Endodermal cell (in vitro differentiated cells): Measurements from ENCODE around the gene CLSTN2. TPM values are rescaled to one million over a fixed set of nuclear protein-coding genes. Genes with fewer than 3 reads are reported as not detected.

Experiments
- DNase-seq: peaks from one replicate; pipeline ENCODE4 v3.0.0-alpha.2; 2017
- H3K27ac ChIP-seq: 2 replicates; pipeline ENCODE4 v1.5.1; 2013; ENCODE audit warnings: mild to moderate bottlenecking, low read depth, low read length, moderate library complexity
- H3K27me3 ChIP-seq: 2 replicates; pipeline ENCODE4 v1.6.1; 2013; ENCODE audit warnings: mild to moderate bottlenecking, low read length, moderate library complexity; ENCODE audit not compliant: insufficient read depth, control insufficient read depth, poor library complexity, severe bottlenecking
- H3K36me3 ChIP-seq: 2 replicates; pipeline ENCODE4 v1.7.0; 2013; ENCODE audit warnings: mild to moderate bottlenecking, low read length, moderate library complexity; ENCODE audit not compliant: control insufficient read depth, insufficient read depth
- H3K4me1 ChIP-seq: one replicate; pipeline ENCODE4 v1.7.0; 2013; ENCODE audit warnings: low read length; ENCODE audit not compliant: control insufficient read depth, insufficient read depth
- H3K4me3 ChIP-seq: 2 replicates; pipeline ENCODE4 v1.5.1; 2013; ENCODE audit warnings: mild to moderate bottlenecking, low read length, moderate library complexity
- H3K9ac ChIP-seq: 2 replicates; pipeline ENCODE4 v1.6.1; 2013; ENCODE audit warnings: mild to moderate bottlenecking, low read length, moderate library complexity; ENCODE audit not compliant: poor library complexity, severe bottlenecking; ENCODE audit errors: extremely low read depth
- H3K9me3 ChIP-seq: 2 replicates; pipeline ENCODE4 v1.6.1; 2013; ENCODE audit warnings: mild to moderate bottlenecking, low read length, moderate library complexity; ENCODE audit not compliant: control insufficient read depth
- H3K27ac Mint-ChIP-seq: 2 replicates; pipeline ENCODE4 v1.8.0; 2020; ENCODE audit warnings: mixed read lengths
- H3K27me3 Mint-ChIP-seq: 2 replicates; pipeline ENCODE4 v1.8.0; 2021; ENCODE audit warnings: mild to moderate bottlenecking, mixed read lengths; ENCODE audit not compliant: insufficient read depth
- H3K36me3 Mint-ChIP-seq: 2 replicates; pipeline ENCODE4 v1.8.0; 2020; ENCODE audit warnings: low read depth, mixed read lengths
- H3K4me1 Mint-ChIP-seq: 2 replicates; pipeline ENCODE4 v1.8.0; 2020; ENCODE audit warnings: mixed read lengths
- H3K4me3 Mint-ChIP-seq: 2 replicates; pipeline ENCODE4 v1.8.0; 2020; ENCODE audit warnings: mild to moderate bottlenecking, moderate library complexity, mixed read lengths
- H3K9me3 Mint-ChIP-seq: 2 replicates; pipeline ENCODE4 v1.8.0; 2020; ENCODE audit warnings: mild to moderate bottlenecking, mixed read lengths
- WGBS, 2 experiments: methylation state at CpG; one replicate each; pipeline versions ENCODE4 v1.1.5 to v1.1.7; 2013; ENCODE audit warnings: missing lambda C conversion rate in 2 of 2, mixed read lengths in 1 of 2; ENCODE audit not compliant: insufficient coverage in 1 of 2, insufficient read length in 1 of 2; 5-methylcytosine and 5-hydroxymethylcytosine counted together
- total RNA-seq, 2 donors: library from RNA; stranded (reverse); fragmentation: NEBNext Ultra II Directional in 1 of 2; extraction: Animal tissue kit (Norgen Biotek cat#: 25700) in 1 of 2; gene quantifications; 2 replicates in 1 of 2; 3 replicates in 1 of 2; pipeline ENCODE4 v1.2.1, GENCODE V29; 2021
- TF ChIP-seq, protein P1 (sequence below): fragments of 200-600 bp; sonication (generic); conservative IDR thresholded peaks from 2 replicates; pipeline ENCODE4 v1.5.0; 2021; ENCODE audit warnings: antibody characterized with exemption, mild to moderate bottlenecking

The CLSTN2 gene
- total RNA-seq, 2 donors from 2014 or later, result 0.13 to 0.42 TPM

- Histone ChIP-seq H3K27ac (no peak overlapping the region), H3K27me3 (no peaks in the 10 kb centered on the region), H3K9me3 (no peaks in the 10 kb centered on the region), H3K36me3 (no peaks in the 10 kb centered on the region), H3K4me1 (no peaks in the 10 kb centered on the region), H3K9ac (no peak overlapping the region), H3K4me3 (no peak overlapping the region)
- no peak for DNase-seq
- TF ChIP-seq, protein P1, sequence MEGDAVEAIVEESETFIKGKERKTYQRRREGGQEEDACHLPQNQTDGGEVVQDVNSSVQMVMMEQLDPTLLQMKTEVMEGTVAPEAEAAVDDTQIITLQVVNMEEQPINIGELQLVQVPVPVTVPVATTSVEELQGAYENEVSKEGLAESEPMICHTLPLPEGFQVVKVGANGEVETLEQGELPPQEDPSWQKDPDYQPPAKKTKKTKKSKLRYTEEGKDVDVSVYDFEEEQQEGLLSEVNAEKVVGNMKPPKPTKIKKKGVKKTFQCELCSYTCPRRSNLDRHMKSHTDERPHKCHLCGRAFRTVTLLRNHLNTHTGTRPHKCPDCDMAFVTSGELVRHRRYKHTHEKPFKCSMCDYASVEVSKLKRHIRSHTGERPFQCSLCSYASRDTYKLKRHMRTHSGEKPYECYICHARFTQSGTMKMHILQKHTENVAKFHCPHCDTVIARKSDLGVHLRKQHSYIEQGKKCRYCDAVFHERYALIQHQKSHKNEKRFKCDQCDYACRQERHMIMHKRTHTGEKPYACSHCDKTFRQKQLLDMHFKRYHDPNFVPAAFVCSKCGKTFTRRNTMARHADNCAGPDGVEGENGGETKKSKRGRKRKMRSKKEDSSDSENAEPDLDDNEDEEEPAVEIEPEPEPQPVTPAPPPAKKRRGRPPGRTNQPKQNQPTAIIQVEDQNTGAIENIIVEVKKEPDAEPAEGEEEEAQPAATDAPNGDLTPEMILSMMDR, result no peak
- Mint-ChIP-seq H3K9me3 (no peaks in the 10 kb centered on the region), H3K27me3 (peaks cover 57% of the 10 kb centered on the region), H3K36me3 (no peaks in the 10 kb centered on the region), H3K4me1 (peaks cover 7% of the 10 kb centered on the region), H3K4me3 (no peak overlapping the region), H3K27ac (no peak overlapping the region)
These were observed 531.0 kb downstream of the CLSTN2 start for GRCh38 chr3:140465988-140466387.

GRCh38 chr3:140466535-140466934 lies 531.5 kb downstream of the CLSTN2 start:
- WGBS, 2 experiments, result 97 to 100% methylated on average over 3 to 9 of the region's 9 CpGs
- no peak overlapping the region for H3K4me3 Mint-ChIP-seq
- peaks cover 7% of the 10 kb centered on the region for H3K4me1 Mint-ChIP-seq
- no peaks in the 10 kb centered on the region for H3K9me3 ChIP-seq
- H3K9ac ChIP-seq, result no peak overlapping the region
- DNase-seq, result no peak
- H3K4me1 ChIP-seq, result no peaks in the 10 kb centered on the region
- H3K27ac ChIP-seq, result no peak overlapping the region
- no peak overlapping the region for H3K4me3 ChIP-seq
- peaks cover 57% of the 10 kb centered on the region for H3K27me3 Mint-ChIP-seq
- no peaks in the 10 kb centered on the region for H3K27me3 ChIP-seq
- TF ChIP-seq, protein P1, result no peak
- H3K27ac Mint-ChIP-seq, result no peak overlapping the region
- no peaks in the 10 kb centered on the region for H3K36me3 Mint-ChIP-seq
- H3K9me3 Mint-ChIP-seq, result no peaks in the 10 kb centered on the region
- H3K36me3 ChIP-seq, result no peaks in the 10 kb centered on the region

DNA sequence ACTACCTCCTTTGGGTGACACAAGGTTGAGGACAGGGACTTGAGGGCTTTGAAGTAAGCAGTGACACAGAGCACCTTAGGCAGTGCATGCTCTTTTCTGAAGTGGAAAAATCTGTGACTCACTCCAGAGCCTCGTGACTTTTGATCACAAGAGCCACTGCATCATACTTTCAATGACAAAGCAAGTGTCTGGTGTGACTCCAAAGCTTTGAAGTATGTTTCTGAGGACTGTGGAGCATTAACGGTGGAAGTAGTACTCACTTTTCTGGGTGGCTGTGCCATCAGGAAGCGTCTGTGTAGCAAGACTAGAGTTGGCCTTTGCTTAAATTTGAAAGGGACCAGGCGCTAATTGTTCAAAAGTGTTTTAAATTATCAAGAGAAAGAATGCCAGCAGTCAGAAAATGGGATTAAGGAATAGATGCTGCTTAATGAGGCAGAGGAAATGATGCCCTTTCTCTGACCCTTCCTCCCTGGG lies 532.2 kb downstream of the CLSTN2 start:
- no peaks in the 10 kb centered on the region for H3K27me3 ChIP-seq
- no peak for DNase-seq
- no peak overlapping the region for H3K4me3 ChIP-seq
- peaks cover 57% of the 10 kb centered on the region for H3K27me3 Mint-ChIP-seq
- H3K27ac ChIP-seq, result no peak overlapping the region
- H3K4me1 Mint-ChIP-seq, result peaks cover 13% of the 10 kb centered on the region
- no peaks in the 10 kb centered on the region for H3K9me3 ChIP-seq
- H3K9me3 Mint-ChIP-seq, result no peaks in the 10 kb centered on the region
- H3K4me1 ChIP-seq, result no peaks in the 10 kb centered on the region
- H3K36me3 ChIP-seq, result no peaks in the 10 kb centered on the region
- 81 to 84% methylated on average over 4 of the region's 4 CpGs for WGBS, 2 experiments
- H3K9ac ChIP-seq, result no peak overlapping the region
- no peak overlapping the region for H3K4me3 Mint-ChIP-seq
- no peak overlapping the region for H3K27ac Mint-ChIP-seq
- no peaks in the 10 kb centered on the region for H3K36me3 Mint-ChIP-seq
- TF ChIP-seq, protein P1, result no peak
